Brain microvascular endothelial cell (primary cell): ENCODE measurements around the gene PHTF2.

ENCODE experiments used
- DNase-seq: peaks from one replicate; pipeline ENCODE4 v3.0.0-alpha.2; 2020
- H3K27ac ChIP-seq: fragments of 250-450 bp; sonication (Bioruptor Pico); 2 replicates; pipeline ENCODE4 v1.5.1; 2020; ENCODE audit warnings: mild to moderate bottlenecking, moderate library complexity
- H3K27me3 ChIP-seq: fragments of 250-450 bp; sonication (Bioruptor Pico); replicated peaks from 2 replicates; pipeline ENCODE4 v1.5.1; 2020; ENCODE audit warnings: mild to moderate bottlenecking
- H3K36me3 ChIP-seq: fragments of 250-450 bp; sonication (Bioruptor Pico); replicated peaks from 2 replicates; pipeline ENCODE4 v1.5.1; 2020; ENCODE audit warnings: mild to moderate bottlenecking
- H3K4me3 ChIP-seq: 2 replicates; pipeline ENCODE4 v1.5.1; 2011; ENCODE audit warnings: low read depth, mild to moderate bottlenecking, control low read depth, low read length, moderate library complexity
- in situ Hi-C: cut with HindIII; loops from 2 replicates; pipeline ENCODE4 v1.10.0; 2017; ENCODE audit warnings: low sequenced_read_pairs, low pct_ligation_motif_present
- TF ChIP-seq, protein P1 (sequence below): IDR thresholded peaks from 2 replicates; pipeline ENCODE4 v1.5.1; 2011; ENCODE audit warnings: low read depth, mild to moderate bottlenecking, moderate library complexity, low read length, control low read depth, inconsistent platforms; ENCODE audit errors: missing control alignments

Gene PHTF2

DNA sequence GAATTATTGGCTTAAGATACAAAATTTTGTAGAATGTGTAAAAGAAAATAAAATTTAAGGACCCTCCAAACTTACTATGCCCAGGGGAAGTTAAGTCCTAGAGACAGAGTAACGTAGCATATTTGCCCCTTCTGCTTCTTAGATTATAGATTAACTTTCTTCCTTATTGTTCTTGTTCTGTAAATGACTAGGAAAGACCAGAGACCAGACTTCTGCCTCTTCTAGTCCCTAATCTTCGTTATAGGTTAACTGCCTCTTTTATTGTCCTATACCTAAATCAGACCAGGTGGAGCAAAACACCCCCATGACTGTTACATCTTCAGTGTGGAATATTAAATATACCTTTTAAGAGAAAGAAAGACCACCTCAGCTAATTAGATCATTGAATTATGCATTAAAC is 160.5 kb downstream of the PHTF2 start:
- in situ Hi-C loops = no loop called here
- TF ChIP-seq, protein P1, sequence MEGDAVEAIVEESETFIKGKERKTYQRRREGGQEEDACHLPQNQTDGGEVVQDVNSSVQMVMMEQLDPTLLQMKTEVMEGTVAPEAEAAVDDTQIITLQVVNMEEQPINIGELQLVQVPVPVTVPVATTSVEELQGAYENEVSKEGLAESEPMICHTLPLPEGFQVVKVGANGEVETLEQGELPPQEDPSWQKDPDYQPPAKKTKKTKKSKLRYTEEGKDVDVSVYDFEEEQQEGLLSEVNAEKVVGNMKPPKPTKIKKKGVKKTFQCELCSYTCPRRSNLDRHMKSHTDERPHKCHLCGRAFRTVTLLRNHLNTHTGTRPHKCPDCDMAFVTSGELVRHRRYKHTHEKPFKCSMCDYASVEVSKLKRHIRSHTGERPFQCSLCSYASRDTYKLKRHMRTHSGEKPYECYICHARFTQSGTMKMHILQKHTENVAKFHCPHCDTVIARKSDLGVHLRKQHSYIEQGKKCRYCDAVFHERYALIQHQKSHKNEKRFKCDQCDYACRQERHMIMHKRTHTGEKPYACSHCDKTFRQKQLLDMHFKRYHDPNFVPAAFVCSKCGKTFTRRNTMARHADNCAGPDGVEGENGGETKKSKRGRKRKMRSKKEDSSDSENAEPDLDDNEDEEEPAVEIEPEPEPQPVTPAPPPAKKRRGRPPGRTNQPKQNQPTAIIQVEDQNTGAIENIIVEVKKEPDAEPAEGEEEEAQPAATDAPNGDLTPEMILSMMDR = no peak

DNA sequence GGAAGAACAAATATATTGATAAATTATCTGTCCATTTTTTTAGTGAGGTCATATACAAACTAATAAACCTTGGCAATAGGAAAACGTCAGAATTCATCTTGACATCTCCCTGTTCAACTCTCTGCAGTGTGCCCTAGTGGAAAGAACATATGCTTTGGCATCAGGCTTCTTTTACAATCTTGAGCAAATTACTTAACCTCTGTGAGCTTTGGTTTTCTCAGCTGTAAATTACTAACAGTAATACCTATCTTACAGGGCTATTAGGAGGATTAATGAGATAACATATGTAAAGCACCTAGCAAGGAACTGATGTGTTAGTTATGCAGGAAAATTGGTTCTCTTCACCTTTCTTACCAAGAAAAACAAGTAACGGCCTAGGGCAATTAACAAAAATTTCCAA is 161.8 kb downstream of the PHTF2 start:
- TF ChIP-seq, protein P1 = no peak
- Histone ChIP-seq H3K27me3 (no peaks in the 10 kb centered on the region), H3K4me3 (no peak overlapping the region), H3K27ac (no peak overlapping the region), H3K36me3 (no peaks in the 10 kb centered on the region)
- in situ Hi-C loops = no loop called here
- no peak for DNase-seq

More for the DNA sequence above, 160.5 kb downstream of the PHTF2 start:
- Histone ChIP-seq H3K36me3 (no peaks in the 10 kb centered on the region), H3K27me3 (no peaks in the 10 kb centered on the region), H3K27ac (no peak overlapping the region), H3K4me3 (no peak overlapping the region)
- DNase-seq = no peak

DNA sequence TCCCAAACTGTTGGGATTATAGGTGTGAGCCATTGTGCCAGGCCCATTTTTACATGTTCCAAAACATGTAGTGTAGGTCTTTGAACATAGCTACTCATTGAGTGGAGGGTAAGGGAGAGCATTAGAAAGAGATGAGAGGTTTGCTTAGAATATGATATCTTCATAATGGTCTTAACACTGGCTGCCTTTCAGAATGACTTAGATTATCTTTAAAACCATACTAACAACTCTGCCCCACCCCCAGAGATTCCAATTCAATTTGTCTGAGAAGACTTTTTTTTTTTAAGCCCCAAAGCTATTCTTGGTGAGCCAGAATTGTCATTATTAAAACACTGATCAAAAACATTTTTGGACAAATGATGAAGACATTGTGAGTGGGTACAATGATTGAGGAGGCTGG is 168.9 kb downstream of the PHTF2 start:
- in situ Hi-C loops = no loop called here
- Histone ChIP-seq H3K4me3 (no peak overlapping the region), H3K36me3 (no peaks in the 10 kb centered on the region), H3K27me3 (no peaks in the 10 kb centered on the region), H3K27ac (no peak overlapping the region)
- TF ChIP-seq, protein P1 = no peak
- no peak for DNase-seq

DNA sequence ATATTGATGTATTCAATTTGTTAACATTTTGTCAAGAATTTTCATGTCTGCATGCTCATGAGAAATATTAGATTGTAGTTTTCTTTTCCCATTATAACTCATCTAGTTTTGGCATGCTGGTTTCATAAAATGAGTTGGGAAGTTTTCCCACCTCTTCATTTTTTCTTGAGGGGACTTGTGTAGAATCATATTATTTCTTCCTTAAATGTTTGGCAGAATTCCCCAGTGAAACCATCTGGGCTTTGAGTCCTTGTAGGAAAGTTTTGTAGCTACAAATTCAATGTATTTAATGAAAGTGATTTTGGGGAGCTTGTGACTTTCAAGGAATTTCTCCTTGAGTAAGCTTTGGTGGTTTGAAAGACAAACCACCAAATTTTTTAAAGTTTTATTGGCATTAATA is 173.2 kb downstream of the PHTF2 start:
- TF ChIP-seq, protein P1 = no peak
- in situ Hi-C loops = no loop called here
- DNase-seq = no peak
- Histone ChIP-seq H3K4me3 (no peak overlapping the region), H3K36me3 (no peaks in the 10 kb centered on the region), H3K27me3 (no peaks in the 10 kb centered on the region), H3K27ac (no peak overlapping the region)

DNA sequence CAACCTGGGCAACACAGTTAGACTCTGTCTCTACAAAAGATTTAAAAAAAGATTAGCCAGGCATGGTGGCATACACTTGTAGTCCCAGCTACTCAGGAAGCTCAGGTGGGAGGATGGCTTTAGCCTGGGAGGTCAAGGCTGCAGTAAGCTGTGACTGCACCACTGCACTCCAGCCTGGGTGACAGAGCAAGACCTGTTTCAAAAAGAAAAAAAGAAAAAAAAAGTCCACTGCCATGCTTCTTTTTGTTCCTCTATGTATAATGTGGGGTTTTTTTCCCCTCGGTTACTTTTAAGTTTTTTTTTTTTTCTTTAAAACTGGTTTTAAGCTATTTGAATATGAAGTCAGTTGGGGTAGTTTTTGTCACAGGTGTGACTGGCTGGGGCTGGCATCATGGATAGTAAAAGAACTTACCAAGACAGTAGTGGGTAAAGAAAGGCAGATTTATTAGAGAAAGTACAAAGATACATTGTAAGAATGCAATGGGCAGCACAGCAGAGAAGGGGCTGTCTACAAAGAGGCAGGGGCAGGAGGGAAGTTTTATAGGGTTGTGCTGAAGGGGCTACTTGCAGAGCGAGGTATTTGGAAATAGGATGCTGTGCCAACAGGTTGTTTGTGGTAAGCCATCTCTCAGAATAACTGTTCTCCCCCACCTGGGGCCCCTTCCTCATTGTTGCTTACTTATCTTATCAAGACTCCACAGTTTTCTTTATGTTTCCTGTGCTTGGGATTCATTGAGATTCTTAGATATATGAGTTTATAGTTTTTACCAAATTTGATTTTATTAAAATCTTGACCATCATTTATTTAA is 177.3 kb downstream of the PHTF2 start:
- TF ChIP-seq, protein P1 = no peak
- no peak overlapping the region for H3K27ac ChIP-seq
- H3K4me3 ChIP-seq = no peak overlapping the region
- H3K36me3 ChIP-seq = no peaks in the 10 kb centered on the region
- DNase-seq = no peak
- in situ Hi-C loops = no loop called here
- H3K27me3 ChIP-seq = no peaks in the 10 kb centered on the region

DNA sequence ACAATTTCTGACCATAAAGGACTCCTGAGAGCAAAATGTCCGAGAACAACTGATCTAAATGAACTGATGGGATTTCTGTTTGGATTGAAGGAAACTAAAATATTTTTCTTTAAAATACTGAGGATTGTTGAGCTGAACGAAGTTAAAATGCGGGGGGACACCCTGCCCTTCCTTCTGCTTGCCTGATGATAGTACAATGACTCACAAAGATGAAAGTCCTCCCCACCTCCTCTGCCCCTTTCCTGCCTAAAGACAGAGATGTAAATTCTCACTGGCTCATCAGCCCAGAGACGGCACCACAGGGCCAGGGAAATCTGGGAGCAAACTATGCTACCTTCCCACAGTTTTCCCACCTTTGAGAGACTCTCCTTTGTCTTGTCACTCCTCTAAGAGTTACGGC is 180.6 kb downstream of the PHTF2 start:
- Histone ChIP-seq H3K4me3 (no peak overlapping the region), H3K36me3 (no peaks in the 10 kb centered on the region), H3K27me3 (no peaks in the 10 kb centered on the region), H3K27ac (no peak overlapping the region)
- in situ Hi-C loops = no loop called here
- TF ChIP-seq, protein P1 = no peak
- DNase-seq = no peak
